ENCODE data around the gene C16orf89.

The C16orf89 gene

DNA sequence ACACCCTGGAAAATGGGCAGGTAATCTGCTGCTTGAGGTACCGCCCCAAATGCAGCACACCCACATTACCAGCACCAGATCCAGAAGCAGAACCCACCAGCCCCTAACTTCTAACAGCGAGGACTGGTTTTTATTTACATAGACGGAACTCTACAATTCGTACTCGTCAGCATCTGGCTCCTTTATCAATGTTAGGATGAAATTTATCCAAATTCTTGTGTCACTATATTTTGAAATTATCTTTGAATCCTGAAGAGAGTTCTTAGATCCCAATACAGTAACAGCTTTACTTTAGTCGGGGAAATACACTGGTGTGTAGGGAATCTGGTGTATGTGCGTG is 5.6 kb upstream of the C16orf89 start:
- no peak for DNase-seq (ENCODE audit: extremely low spot score)
- POLR2A ChIA-PET: no interaction called here
- CTCF ChIA-PET: interaction anchor here (1.0 to 1.4 kb wide), 3 partner anchors 11 to 20 kb away, joined by 3 to 6 read pairs (median 5); no protein-coding TSS in a partner anchor
- TF ChIP-seq, protein P1, sequence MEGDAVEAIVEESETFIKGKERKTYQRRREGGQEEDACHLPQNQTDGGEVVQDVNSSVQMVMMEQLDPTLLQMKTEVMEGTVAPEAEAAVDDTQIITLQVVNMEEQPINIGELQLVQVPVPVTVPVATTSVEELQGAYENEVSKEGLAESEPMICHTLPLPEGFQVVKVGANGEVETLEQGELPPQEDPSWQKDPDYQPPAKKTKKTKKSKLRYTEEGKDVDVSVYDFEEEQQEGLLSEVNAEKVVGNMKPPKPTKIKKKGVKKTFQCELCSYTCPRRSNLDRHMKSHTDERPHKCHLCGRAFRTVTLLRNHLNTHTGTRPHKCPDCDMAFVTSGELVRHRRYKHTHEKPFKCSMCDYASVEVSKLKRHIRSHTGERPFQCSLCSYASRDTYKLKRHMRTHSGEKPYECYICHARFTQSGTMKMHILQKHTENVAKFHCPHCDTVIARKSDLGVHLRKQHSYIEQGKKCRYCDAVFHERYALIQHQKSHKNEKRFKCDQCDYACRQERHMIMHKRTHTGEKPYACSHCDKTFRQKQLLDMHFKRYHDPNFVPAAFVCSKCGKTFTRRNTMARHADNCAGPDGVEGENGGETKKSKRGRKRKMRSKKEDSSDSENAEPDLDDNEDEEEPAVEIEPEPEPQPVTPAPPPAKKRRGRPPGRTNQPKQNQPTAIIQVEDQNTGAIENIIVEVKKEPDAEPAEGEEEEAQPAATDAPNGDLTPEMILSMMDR (IDR thresholded peaks at IDR 0.05; ENCODE audit: control extremely low read depth, extremely low read depth, low read depth, missing control alignments): no peak

GRCh38 chr16:5070431-5071186 is 4.9 kb upstream of the C16orf89 start:
- ChIA-PET POLR2A (no interaction called here), CTCF (interaction anchor here (1.8 kb wide), 1 partner anchor 10 kb away, joined by 4 read pairs; no protein-coding TSS in a partner anchor)
- TF ChIP-seq, protein P1 (IDR thresholded peaks at IDR 0.05; ENCODE audit: control extremely low read depth, extremely low read depth, low read depth, missing control alignments): no peak

DNA sequence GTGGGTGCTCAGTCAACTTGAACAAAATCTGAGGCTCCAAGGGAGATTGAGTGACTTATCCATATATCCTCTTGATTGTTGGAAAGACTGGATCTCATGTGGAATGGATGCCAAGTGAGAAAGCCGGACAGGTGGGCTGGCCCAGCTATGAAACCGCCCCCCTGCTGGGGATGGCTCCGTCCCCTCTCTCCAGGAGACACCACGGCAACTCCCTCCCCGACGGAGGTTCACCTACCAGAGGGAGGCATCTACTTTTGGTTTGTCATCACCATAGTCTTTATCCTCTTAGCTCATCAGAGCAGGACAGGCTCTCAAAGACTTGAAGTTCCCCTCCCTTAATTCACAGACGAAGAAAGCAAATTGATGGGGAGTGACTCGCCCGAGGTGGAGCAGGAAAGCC is 4.1 kb upstream of the C16orf89 start:
- ChIA-PET POLR2A (no interaction called here), CTCF (interaction anchor here (1.5 to 1.8 kb wide), 2 partner anchors 9 to 12 kb away, joined by 3 to 4 read pairs; no protein-coding TSS in a partner anchor)
- TF ChIP-seq, protein P1 (IDR thresholded peaks at IDR 0.05; ENCODE audit: control extremely low read depth, extremely low read depth, low read depth, missing control alignments): no peak
- DNase-seq (ENCODE audit: extremely low spot score): no peak

More at GRCh38 chr16:5070431-5071186, 4.9 kb upstream of the C16orf89 start:
- DNase-seq (ENCODE audit: extremely low spot score): no peak

GRCh38 chr16:5069048-5069447 is 3.3 kb upstream of the C16orf89 start:
- ChIA-PET CTCF (interaction anchor here (1.5 to 1.8 kb wide), 2 partner anchors 8 to 11 kb away, joined by 3 to 4 read pairs; no protein-coding TSS in a partner anchor), POLR2A (no interaction called here)
- no peak for DNase-seq (ENCODE audit: extremely low spot score)
- TF ChIP-seq, protein P1 (IDR thresholded peaks at IDR 0.05; ENCODE audit: control extremely low read depth, extremely low read depth, low read depth, missing control alignments): no peak

GRCh38 chr16:5066511-5066910 is 755 bp upstream of the C16orf89 start:
- TF ChIP-seq, protein P1 (IDR thresholded peaks at IDR 0.05; ENCODE audit: control extremely low read depth, extremely low read depth, low read depth, missing control alignments): no peak
- ChIA-PET POLR2A (no interaction called here), CTCF (interaction anchor here (1.2 to 3.0 kb wide), 4 partner anchors 9 to 30 kb away, joined by 3 to 18 read pairs (median 5); no protein-coding TSS in a partner anchor)
- no peak for DNase-seq (ENCODE audit: extremely low spot score)

- TF ChIP-seq, protein P1 (IDR thresholded peaks at IDR 0.05; ENCODE audit: control extremely low read depth, extremely low read depth, low read depth, missing control alignments): no peak
- ChIA-PET POLR2A (no interaction called here), CTCF (interaction anchor here (1.2 to 3.0 kb wide), 2 partner anchors 8 to 11 kb away, joined by 6 to 18 read pairs; no protein-coding TSS in a partner anchor)
- DNase-seq (ENCODE audit: extremely low spot score): no peak
Observed at GRCh38 chr16:5065326-5065725, 430 bp downstream of the C16orf89 start.
